Large intestine (tissue), 3 donors: ENCODE results near the gene COL6A3. TPM values are rescaled to one million over a fixed set of nuclear protein-coding genes. Genes with fewer than 3 reads are reported as not detected.
A peak's percentile ranks its signal among the peaks of the same experiment; 100 is the strongest.

ENCODE experiments used
- DNase-seq, 2 donors: peaks; one replicate each; pipeline versions ENCODE4 v3.0.0 to v3.0.0-alpha.2; 2013
- H3K27ac ChIP-seq: one replicate; pipeline ENCODE4 v1.5.1; 2013; ENCODE audit warnings: low read length
- H3K27me3 ChIP-seq: 2 replicates; pipeline ENCODE4 v1.6.1; 2013; ENCODE audit warnings: low read length; ENCODE audit not compliant: control insufficient read depth, insufficient read depth
- H3K36me3 ChIP-seq: 2 replicates; pipeline ENCODE4 v1.6.1; 2013; ENCODE audit warnings: low read length; ENCODE audit not compliant: control insufficient read depth, insufficient read depth
- H3K4me1 ChIP-seq: one replicate; pipeline ENCODE4 v1.6.1; 2013; ENCODE audit warnings: low read length; ENCODE audit not compliant: control insufficient read depth, insufficient read depth
- H3K4me3 ChIP-seq: one replicate; pipeline ENCODE4 v1.5.1; 2013; ENCODE audit warnings: low read length
- H3K9me3 ChIP-seq: one replicate; pipeline ENCODE4 v1.6.1; 2013; ENCODE audit warnings: mild to moderate bottlenecking, low read depth, low read length, moderate library complexity; ENCODE audit not compliant: control insufficient read depth
- WGBS: methylation state at CpG from one replicate; pipeline ENCODE4 v1.1.5; 2013; ENCODE audit warnings: low lambda C conversion rate; ENCODE audit not compliant: insufficient coverage; 5-methylcytosine and 5-hydroxymethylcytosine counted together
- polyA plus RNA-seq: library from polyadenylated mRNA; unstranded; fragments of 120-200 nt; gene quantifications from one replicate; pipeline ENCODE4 v1.2.1, GENCODE V29; 2013

Gene COL6A3
- polyA plus RNA-seq, 1 donor = 127 TPM

- H3K4me3 ChIP-seq = no peak overlapping the region
- peaks cover under 1% of the 10 kb centered on the region for H3K27me3 ChIP-seq
- no peak overlapping the region for H3K27ac ChIP-seq
- no peaks in the 10 kb centered on the region for H3K9me3 ChIP-seq
- DNase-seq = peak; percentile 42 to 76
- no CpG with 5 or more reads among the region's 7 CpGs for WGBS
- no peaks in the 10 kb centered on the region for H3K36me3 ChIP-seq
- H3K4me1 ChIP-seq = peaks cover 23% of the 10 kb centered on the region
Measured at GRCh38 chr2:237289139-237289538, 124.8 kb downstream of the COL6A3 start.

- Histone ChIP-seq H3K36me3 (no peaks in the 10 kb centered on the region), H3K9me3 (no peaks in the 10 kb centered on the region), H3K27me3 (peaks cover 2% of the 10 kb centered on the region), H3K27ac (no peak overlapping the region), H3K4me1 (peaks cover 23% of the 10 kb centered on the region), H3K4me3 (no peak overlapping the region)
- WGBS = 100% methylated on average over 1 of the region's 1 CpG
- DNase-seq = no peak
Measured at GRCh38 chr2:237287872-237288271, 126.1 kb downstream of the COL6A3 start.

DNA sequence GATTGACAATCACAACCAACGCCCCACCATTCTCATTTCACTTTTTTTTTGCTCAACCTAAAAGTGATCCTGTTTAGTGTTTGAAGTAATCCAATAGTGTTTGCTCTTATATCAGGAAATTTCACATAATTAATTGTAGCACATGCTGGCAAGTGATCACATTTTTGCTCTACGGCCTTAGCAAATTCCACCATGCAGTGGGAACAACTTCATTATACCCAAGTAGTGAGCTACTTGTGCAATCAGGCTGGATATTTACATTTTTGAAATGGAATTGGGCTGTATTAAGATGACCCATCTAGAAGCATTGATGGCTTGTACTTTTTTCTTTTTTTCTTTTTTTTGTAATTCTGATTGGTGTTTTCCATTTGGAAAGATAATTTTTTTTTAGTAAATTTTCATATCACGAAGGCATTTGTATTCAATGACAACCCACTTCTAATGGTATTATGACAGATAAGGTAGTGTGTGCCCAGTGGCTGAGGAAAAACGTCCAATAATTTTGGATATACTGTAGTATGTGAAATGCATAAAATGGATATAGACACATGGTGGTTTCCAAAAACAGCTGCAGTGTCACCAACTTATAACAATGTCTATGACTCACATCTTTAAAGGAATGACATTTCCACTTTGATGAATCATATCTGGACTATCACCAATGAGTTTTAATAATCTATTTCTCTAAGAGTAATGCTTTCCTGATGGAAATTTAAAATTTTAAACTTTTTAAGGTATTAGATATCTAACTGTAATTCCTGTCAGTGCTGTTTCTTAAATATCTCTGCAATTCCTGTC is 130.6 kb downstream of the COL6A3 start:
- Histone ChIP-seq H3K4me3 (no peak overlapping the region), H3K27ac (no peak overlapping the region), H3K36me3 (no peaks in the 10 kb centered on the region), H3K27me3 (peaks cover 2% of the 10 kb centered on the region), H3K9me3 (no peaks in the 10 kb centered on the region), H3K4me1 (no peaks in the 10 kb centered on the region)
- no peak for DNase-seq
- 50% methylated on average over 1 of the region's 4 CpGs for WGBS

DNA sequence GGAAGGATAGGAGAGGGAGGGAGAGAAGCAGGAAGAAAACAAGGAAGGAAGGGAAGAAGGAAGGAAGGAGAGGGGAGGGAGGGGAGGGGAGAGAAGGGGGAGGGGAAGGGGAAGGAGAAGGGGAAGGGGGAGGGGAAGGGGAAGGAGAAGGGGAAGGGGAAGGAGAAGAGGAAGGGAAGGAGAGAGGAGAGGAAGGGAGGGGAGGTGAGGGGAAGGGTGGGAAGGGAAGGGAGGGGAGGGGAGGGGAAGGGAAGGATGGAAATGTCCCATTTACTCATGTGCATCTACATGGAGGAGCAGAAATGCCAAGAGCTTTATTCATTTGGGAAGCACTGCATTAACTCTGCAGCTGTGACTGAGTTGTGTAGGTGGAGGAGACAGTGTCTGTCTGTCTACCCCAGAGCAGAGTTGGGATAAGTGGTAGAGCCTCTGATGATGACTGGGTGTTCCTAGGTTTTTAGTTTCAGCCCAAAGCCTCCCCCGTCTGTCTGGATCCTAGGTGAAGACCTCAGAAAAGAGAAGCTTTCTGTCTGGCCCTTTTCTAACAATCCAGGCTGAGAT is 131.3 kb downstream of the COL6A3 start:
- H3K27me3 ChIP-seq = peaks cover 2% of the 10 kb centered on the region
- H3K36me3 ChIP-seq = no peaks in the 10 kb centered on the region
- no CpG with 5 or more reads among the region's 1 CpG for WGBS
- no peaks in the 10 kb centered on the region for H3K9me3 ChIP-seq
- H3K4me1 ChIP-seq = no peaks in the 10 kb centered on the region
- no peak for DNase-seq
- H3K27ac ChIP-seq = no peak overlapping the region
- H3K4me3 ChIP-seq = no peak overlapping the region

DNA sequence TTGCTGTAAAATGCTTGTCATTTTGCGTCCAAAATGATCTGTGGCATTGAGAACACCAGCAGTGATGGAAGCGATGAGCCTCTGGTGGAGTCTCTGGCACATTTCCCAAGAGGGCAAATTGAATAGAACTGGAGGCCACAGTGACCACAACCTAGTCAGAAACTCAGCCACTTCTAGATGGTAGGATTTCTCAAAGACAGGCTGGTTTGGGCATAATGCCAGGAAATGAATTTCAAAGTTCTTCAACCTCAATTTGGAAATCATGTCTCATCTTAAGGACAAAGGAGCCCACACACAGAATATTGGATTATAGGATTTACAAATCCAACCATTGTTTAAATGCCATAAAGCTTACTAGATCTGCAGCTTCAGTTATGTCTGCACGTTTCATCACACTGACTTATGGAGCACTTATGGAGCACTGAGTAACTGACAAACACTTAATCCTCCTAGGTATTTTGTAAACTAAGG is 132.1 kb downstream of the COL6A3 start:
- no CpG with 5 or more reads among the region's 3 CpGs for WGBS
- H3K4me3 ChIP-seq = no peak overlapping the region
- H3K27ac ChIP-seq = no peak overlapping the region
- no peaks in the 10 kb centered on the region for H3K9me3 ChIP-seq
- H3K4me1 ChIP-seq = no peaks in the 10 kb centered on the region
- DNase-seq = no peak
- peaks cover 2% of the 10 kb centered on the region for H3K27me3 ChIP-seq
- no peaks in the 10 kb centered on the region for H3K36me3 ChIP-seq

DNA sequence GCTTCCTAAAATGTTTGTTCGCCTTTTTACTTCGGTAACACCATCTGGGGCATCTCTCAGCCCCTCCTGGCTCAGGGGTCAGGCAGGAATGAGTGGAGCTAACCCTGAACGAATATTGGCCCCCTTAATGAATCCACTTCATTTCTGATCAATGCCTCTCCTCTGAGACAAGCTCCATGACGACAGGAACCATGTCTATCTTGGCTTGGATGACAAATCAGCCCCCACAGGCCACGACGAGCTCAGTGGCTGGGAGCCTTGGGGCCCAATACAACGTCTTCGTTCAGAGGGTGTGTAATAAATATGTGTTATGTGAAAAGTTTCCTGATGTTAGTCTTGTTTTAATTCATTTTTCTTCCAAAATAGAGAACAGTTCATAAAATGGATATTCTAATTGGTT is 133.0 kb downstream of the COL6A3 start:
- no peaks in the 10 kb centered on the region for H3K4me1 ChIP-seq
- no CpG with 5 or more reads among the region's 8 CpGs for WGBS
- H3K27me3 ChIP-seq = peaks cover 2% of the 10 kb centered on the region
- no peak overlapping the region for H3K4me3 ChIP-seq
- no peaks in the 10 kb centered on the region for H3K9me3 ChIP-seq
- no peak for DNase-seq
- H3K27ac ChIP-seq = no peak overlapping the region
- H3K36me3 ChIP-seq = no peaks in the 10 kb centered on the region

DNA sequence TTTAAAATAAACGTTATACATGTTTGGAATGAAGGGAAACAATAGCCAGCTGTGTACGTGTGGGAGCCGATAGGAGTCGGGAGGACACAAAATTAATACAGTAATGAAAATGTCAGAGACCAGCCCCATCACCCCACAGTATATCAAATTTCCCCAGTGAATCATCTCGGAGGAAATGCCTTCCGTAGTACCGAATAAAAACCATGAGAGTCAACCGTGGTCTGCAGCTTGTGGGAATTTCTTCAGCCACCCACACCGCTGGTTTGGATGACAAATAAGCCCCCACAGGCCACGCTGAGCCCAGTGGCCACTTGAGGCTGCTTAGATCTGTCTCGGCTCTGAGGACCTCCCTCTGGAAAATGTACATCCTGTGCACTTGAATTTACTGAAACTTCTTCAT is 133.7 kb downstream of the COL6A3 start:
- no peak overlapping the region for H3K27ac ChIP-seq
- 94% methylated on average over 2 of the region's 11 CpGs for WGBS

DNA sequence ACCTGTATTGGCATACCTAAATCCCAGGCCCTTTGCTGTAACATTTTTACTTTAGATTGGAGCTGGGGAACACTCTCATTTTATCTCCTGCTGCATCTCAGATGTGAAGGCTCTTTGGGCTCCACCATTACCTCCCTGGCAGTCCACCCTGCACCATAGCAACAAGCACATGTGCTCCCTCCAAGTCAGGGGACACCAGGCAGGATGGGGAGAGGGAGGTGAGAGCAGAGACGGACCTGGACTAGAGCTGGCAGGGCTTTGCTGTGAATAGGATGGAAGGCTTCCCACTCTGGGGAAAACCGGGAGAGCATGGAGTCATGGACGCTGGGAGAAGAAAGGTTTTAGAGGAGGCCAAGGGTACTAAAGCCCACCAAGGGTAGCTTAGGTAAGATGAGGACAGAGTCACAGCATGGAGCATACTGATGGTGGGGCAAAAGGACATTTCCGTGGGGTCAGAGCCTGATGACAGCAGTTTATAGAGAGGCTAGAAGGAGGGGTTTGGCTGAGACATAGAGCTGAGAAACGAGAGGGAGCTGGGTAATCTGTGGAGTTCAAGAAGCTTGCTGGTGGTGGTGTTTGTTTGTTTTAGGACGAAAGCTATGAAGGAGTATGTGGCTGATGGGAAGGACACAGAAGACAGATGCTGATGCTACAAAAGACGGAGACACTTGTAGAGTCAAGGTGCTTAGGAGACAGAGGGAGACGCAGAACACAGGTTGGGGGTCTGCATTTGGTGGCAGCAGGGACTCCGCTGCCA is 134.8 kb downstream of the COL6A3 start:
- H3K4me1 ChIP-seq = no peaks in the 10 kb centered on the region
- whole genome bisulfite sequencing = 89% methylated on average over 3 of the region's 9 CpGs

More for the DNA sequence above, 133.7 kb downstream of the COL6A3 start:
- Histone ChIP-seq H3K4me1 (no peaks in the 10 kb centered on the region), H3K27me3 (peaks cover 2% of the 10 kb centered on the region), H3K9me3 (no peaks in the 10 kb centered on the region), H3K4me3 (no peak overlapping the region), H3K36me3 (no peaks in the 10 kb centered on the region)
- DNase-seq = no peak

GRCh38 chr2:237278568-237278967 is 135.4 kb downstream of the COL6A3 start:
- Histone ChIP-seq H3K9me3 (no peaks in the 10 kb centered on the region), H3K4me3 (no peak overlapping the region), H3K27ac (no peak overlapping the region), H3K36me3 (no peaks in the 10 kb centered on the region), H3K27me3 (no peaks in the 10 kb centered on the region), H3K4me1 (no peaks in the 10 kb centered on the region)
- 83% methylated on average over 1 of the region's 6 CpGs for WGBS
- no peak for DNase-seq

More for the DNA sequence above, 134.8 kb downstream of the COL6A3 start:
- Histone ChIP-seq H3K4me3 (no peak overlapping the region), H3K27me3 (peaks cover 2% of the 10 kb centered on the region), H3K36me3 (no peaks in the 10 kb centered on the region), H3K9me3 (no peaks in the 10 kb centered on the region), H3K27ac (no peak overlapping the region)
- no peak for DNase-seq

DNA sequence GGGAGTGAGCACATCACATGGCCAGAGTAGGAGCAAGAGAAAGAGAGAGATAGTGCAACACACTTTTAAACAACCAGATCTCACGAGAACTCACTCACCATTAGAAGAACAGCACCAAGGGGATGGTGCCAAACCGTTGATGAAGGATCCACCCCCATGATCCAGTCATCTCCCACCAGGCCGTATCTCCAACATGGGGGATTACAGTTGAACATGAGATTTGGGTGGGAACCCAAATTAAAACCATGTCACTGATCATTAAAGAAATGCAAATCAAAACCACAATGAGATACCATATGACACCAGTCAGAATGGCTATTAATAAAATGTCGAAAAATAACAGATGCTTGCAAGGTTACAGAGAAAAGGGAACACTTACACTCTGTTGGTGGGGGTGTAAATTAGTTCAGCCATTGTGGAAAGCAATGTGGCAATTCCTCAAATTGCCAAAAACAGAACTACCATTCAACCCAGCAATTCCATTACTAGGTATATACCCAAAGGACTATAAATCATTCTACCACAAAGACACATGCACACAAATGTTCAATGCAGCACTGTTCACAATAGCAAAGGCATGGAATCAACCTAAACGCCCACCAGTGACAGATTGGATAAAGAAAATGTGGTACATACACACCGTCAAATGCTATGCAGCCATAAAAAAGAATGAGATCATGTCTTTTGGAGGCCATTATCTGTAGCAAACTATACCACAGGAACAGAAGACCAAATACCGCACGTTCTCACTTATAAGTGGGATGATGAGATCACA is 137.1 kb downstream of the COL6A3 start:
- no peak overlapping the region for H3K27ac ChIP-seq
- 93% methylated on average over 3 of the region's 8 CpGs for WGBS

More for the DNA sequence above, 137.1 kb downstream of the COL6A3 start:
- H3K36me3 ChIP-seq = no peaks in the 10 kb centered on the region
- H3K4me3 ChIP-seq = no peak overlapping the region
- no peaks in the 10 kb centered on the region for H3K9me3 ChIP-seq
- H3K27me3 ChIP-seq = no peaks in the 10 kb centered on the region
- no peaks in the 10 kb centered on the region for H3K4me1 ChIP-seq
- DNase-seq = no peak
